Keratinocyte (primary cell): ENCODE measurements around the gene ADAM19.

ENCODE experiments used
- EZH2 ChIP-seq: IDR thresholded peaks from one replicate; pipeline ENCODE4 v1.6.1; 2012; ENCODE audit warnings: inconsistent platforms, mild to moderate bottlenecking, low read length, moderate library complexity
- TF ChIP-seq, protein P1 (sequence below), 3 experiments: IDR thresholded peaks in 1 of 3; conservative IDR thresholded peaks in 1 of 3; optimal IDR thresholded peaks in 1 of 3; 2 replicates in 2 of 3; 3 replicates in 1 of 3; pipeline versions ENCODE3 to v1.5.1; 2011; ENCODE audit warnings: low read length in 3 of 3, mild to moderate bottlenecking in 3 of 3, moderate library complexity in 2 of 3, control low read depth in 1 of 3, inconsistent platforms in 1 of 3; ENCODE audit not compliant: insufficient read depth in 2 of 3; ENCODE audit errors: extremely low read depth in 1 of 3

DNA sequence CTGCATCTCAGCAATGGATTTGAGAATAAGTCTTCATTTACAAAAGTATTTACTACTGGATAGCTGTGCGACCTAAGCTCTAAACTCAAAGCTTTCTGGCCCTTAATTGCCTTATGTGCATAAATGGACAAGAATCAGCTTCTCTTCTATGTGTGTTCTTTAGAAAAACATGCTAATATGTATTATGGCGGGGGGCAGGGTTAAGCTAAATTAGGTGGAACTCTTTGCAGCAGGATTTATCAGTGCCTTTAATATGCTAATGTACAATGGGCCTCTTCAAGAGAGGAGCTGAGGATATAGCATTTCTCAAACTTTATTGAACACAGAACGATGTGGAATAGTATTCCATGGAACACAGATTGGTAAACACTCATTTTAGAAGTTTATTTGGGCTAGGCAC, 125.6 kb downstream of the ADAM19 start:
- TF ChIP-seq, protein P1, sequence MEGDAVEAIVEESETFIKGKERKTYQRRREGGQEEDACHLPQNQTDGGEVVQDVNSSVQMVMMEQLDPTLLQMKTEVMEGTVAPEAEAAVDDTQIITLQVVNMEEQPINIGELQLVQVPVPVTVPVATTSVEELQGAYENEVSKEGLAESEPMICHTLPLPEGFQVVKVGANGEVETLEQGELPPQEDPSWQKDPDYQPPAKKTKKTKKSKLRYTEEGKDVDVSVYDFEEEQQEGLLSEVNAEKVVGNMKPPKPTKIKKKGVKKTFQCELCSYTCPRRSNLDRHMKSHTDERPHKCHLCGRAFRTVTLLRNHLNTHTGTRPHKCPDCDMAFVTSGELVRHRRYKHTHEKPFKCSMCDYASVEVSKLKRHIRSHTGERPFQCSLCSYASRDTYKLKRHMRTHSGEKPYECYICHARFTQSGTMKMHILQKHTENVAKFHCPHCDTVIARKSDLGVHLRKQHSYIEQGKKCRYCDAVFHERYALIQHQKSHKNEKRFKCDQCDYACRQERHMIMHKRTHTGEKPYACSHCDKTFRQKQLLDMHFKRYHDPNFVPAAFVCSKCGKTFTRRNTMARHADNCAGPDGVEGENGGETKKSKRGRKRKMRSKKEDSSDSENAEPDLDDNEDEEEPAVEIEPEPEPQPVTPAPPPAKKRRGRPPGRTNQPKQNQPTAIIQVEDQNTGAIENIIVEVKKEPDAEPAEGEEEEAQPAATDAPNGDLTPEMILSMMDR (optimal IDR thresholded peaks at IDR 0.05 in 1 of 3, IDR thresholded peaks at IDR 0.05 in 1 of 3, conservative IDR thresholded peaks at IDR 0.05 in 1 of 3; ENCODE audit: extremely low read depth in 1 of 3, insufficient read depth in 2 of 3, low read length in 3 of 3), result no peak
- no peak for TF ChIP-seq EZH2
